Neural cell (in vitro differentiated cells): ENCODE data around the gene CEBPB. TPM values are rescaled to one million over a fixed set of nuclear protein-coding genes. Genes with fewer than 3 reads are reported as not detected.

ENCODE experiments used
- H2AFZ ChIP-seq: fragments of 200-600, 300-800 bp; sonication (generic), shearing (Covaris generic); 2 replicates; pipeline ENCODE4 v1.6.0; 2014; ENCODE audit warnings: low read depth, mild to moderate bottlenecking, antibody characterized with exemption, low read length, moderate library complexity
- H3F3A ChIP-seq: fragments of 200-600 bp; shearing (Covaris generic); 2 replicates; pipeline ENCODE4 v1.6.1; 2016; ENCODE audit warnings: mild to moderate bottlenecking, moderate library complexity, mixed read lengths, antibody characterized with exemption, low read length; ENCODE audit not compliant: insufficient read depth, poor library complexity, severe bottlenecking
- H3K27ac ChIP-seq: fragments of 200-600, 300-800 bp; sonication (generic), shearing (Covaris generic); 2 replicates; pipeline ENCODE4 v1.5.1; 2014; ENCODE audit warnings: mild to moderate bottlenecking, low read length, moderate library complexity
- H3K27me3 ChIP-seq: fragments of 300-800, 200-600 bp; sonication (generic), shearing (Covaris generic); 2 replicates; pipeline ENCODE4 v1.6.0; 2014; ENCODE audit warnings: mild to moderate bottlenecking, low read depth, low read length, moderate library complexity; ENCODE audit not compliant: insufficient read depth
- H3K36me3 ChIP-seq: fragments of 300-800, 200-600 bp; sonication (generic), shearing (Covaris generic); 2 replicates; pipeline ENCODE4 v1.5.1; 2014; ENCODE audit warnings: mild to moderate bottlenecking, antibody characterized with exemption, low read length, moderate library complexity; ENCODE audit not compliant: insufficient read depth
- H3K4me2 ChIP-seq: fragments of 300-800, 200-600 bp; sonication (generic), shearing (Covaris generic); 2 replicates; pipeline ENCODE4 v1.6.0; 2014; ENCODE audit warnings: mild to moderate bottlenecking, low read length
- H3K4me3 ChIP-seq: fragments of 300-800, 200-600 bp; sonication (generic), shearing (Covaris generic); 2 replicates; pipeline ENCODE4 v1.5.1; 2014; ENCODE audit warnings: mild to moderate bottlenecking, low read length, moderate library complexity
- H3K79me2 ChIP-seq: fragments of 200-600 bp; shearing (Covaris generic); replicated peaks from 2 replicates; pipeline ENCODE4 v1.6.0; 2014; ENCODE audit warnings: mild to moderate bottlenecking, low read length, moderate library complexity; ENCODE audit not compliant: insufficient read depth
- H3K9ac ChIP-seq: fragments of 300-800, 200-600 bp; sonication (generic), shearing (Covaris generic); 2 replicates; pipeline ENCODE4 v1.6.1; 2016; ENCODE audit warnings: mild to moderate bottlenecking, low read length, mixed read lengths
- H3K9me2 ChIP-seq: fragments of 200-600 bp; shearing (Covaris generic); 2 replicates; pipeline ENCODE4 v1.6.1; 2016; ENCODE audit warnings: mild to moderate bottlenecking, low read length, mixed read lengths; ENCODE audit not compliant: insufficient read depth
- H3K9me3 ChIP-seq: fragments of 200-600, 300-800 bp; sonication (generic), shearing (Covaris generic); 2 replicates; pipeline ENCODE4 v1.6.1; 2016; ENCODE audit warnings: mild to moderate bottlenecking, mixed run types, low read length, moderate library complexity, mixed read lengths
- H4K20me1 ChIP-seq: fragments of 200-600 bp; shearing (Covaris generic); 2 replicates; pipeline ENCODE4 v1.6.1; 2016; ENCODE audit warnings: mild to moderate bottlenecking, mixed run types; ENCODE audit not compliant: insufficient read depth
- CTCF ChIP-seq: fragments of 450-650 bp; IDR thresholded peaks from 2 replicates; pipeline ENCODE4 v1.5.1; 2014; ENCODE audit warnings: antibody characterized with exemption, mild to moderate bottlenecking, moderate library complexity; ENCODE audit not compliant: poor library complexity, severe bottlenecking
- EP300 ChIP-seq: fragments of 450-650 bp; conservative IDR thresholded peaks from 2 replicates; pipeline ENCODE4 v1.6.1; 2014; ENCODE audit warnings: antibody characterized with exemption, mild to moderate bottlenecking, moderate library complexity; ENCODE audit not compliant: poor library complexity, severe bottlenecking
- EZH2 ChIP-seq: fragments of 200-600, 300-800 bp; shearing (Covaris generic), sonication (generic); IDR thresholded peaks from 2 replicates; pipeline ENCODE4 v1.6.1; 2014; ENCODE audit warnings: antibody characterized with exemption, low read length, borderline replicate concordance, mild to moderate bottlenecking; ENCODE audit not compliant: insufficient read depth, poor library complexity, severe bottlenecking
- MXI1 ChIP-seq: fragments of 450-650 bp; conservative IDR thresholded peaks from 2 replicates; pipeline ENCODE4 v1.6.1; 2014; ENCODE audit warnings: antibody characterized with exemption, mild to moderate bottlenecking; ENCODE audit not compliant: poor library complexity, severe bottlenecking
- POLR2AphosphoS5 ChIP-seq: IDR thresholded peaks from 2 replicates; pipeline ENCODE4 v1.6.1; 2012
- RAD21 ChIP-seq: fragments of 450-650 bp; conservative IDR thresholded peaks from 2 replicates; pipeline ENCODE4 v1.6.1; 2014; ENCODE audit warnings: antibody characterized with exemption, mild to moderate bottlenecking, moderate library complexity
- REST ChIP-seq: IDR thresholded peaks from 2 replicates; pipeline ENCODE4 v1.6.1; 2012; ENCODE audit warnings: borderline replicate concordance
- SMC3 ChIP-seq: fragments of 450-650 bp; conservative IDR thresholded peaks from 2 replicates; pipeline ENCODE4 v1.6.1; 2014; ENCODE audit warnings: antibody characterized with exemption, mild to moderate bottlenecking, moderate library complexity; ENCODE audit not compliant: poor library complexity
- TAF1 ChIP-seq: IDR thresholded peaks from 2 replicates; pipeline ENCODE4 v1.6.1; 2012; ENCODE audit warnings: low read depth
- polyA plus RNA-seq: library from polyadenylated mRNA; depleted of rRNA; stranded (reverse); fragments of >200 nt; gene quantifications from 2 replicates; pipeline ENCODE4 v1.2.3, GENCODE V29; 2014

The CEBPB gene
- polyA plus RNA-seq, 1 donor from 2014 or later, result 0.59 TPM

GRCh38 chr20:50234288-50234687, 43.7 kb downstream of the CEBPB start:
- Histone ChIP-seq H3F3A (no peaks in the 10 kb centered on the region), H3K79me2 (no peaks in the 10 kb centered on the region)

DNA sequence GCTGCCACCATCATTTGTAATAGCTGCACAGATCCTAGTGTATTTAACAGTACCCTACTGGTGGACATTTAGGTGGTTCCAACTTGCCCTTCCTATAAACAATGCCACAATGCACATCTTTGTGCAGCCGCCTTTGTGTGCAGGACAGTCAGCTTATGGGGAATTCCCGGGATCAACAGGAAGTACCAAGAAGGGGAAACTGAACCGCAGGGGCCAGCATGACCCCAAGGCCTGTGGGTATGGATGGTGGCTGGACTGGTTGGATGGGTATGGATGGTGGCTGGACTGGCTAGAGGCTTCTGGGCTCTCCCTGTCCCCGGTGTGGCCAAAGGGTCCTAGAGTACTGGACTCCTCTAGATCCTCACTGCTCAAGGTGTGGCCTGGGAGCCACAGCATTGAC, 46.7 kb downstream of the CEBPB start:
- no peaks in the 10 kb centered on the region for H3K79me2 ChIP-seq
- H3K9me2 ChIP-seq, result no peaks in the 10 kb centered on the region
- no peaks in the 10 kb centered on the region for H4K20me1 ChIP-seq
- H3K27ac ChIP-seq, result no peak overlapping the region
- H3K9ac ChIP-seq, result no peak overlapping the region
- H3K4me3 ChIP-seq, result no peak overlapping the region
- no peaks in the 10 kb centered on the region for H3K9me3 ChIP-seq
- no peaks in the 10 kb centered on the region for H3K27me3 ChIP-seq
- H3K36me3 ChIP-seq, result no peaks in the 10 kb centered on the region
- no peaks in the 10 kb centered on the region for H3F3A ChIP-seq
- no peak overlapping the region for H2AFZ ChIP-seq
- TF ChIP-seq EZH2 (no peak), POLR2AphosphoS5 (no peak), EP300 (no peak), SMC3 (no peak), RAD21 (no peak)
- H3K4me2 ChIP-seq, result no peak overlapping the region

More at GRCh38 chr20:50234288-50234687, 43.7 kb downstream of the CEBPB start:
- Histone ChIP-seq H3K4me3 (no peak overlapping the region), H3K9me2 (no peaks in the 10 kb centered on the region), H3K9ac (no peak overlapping the region), H3K9me3 (no peaks in the 10 kb centered on the region), H3K36me3 (no peaks in the 10 kb centered on the region), H2AFZ (no peak overlapping the region), H4K20me1 (no peaks in the 10 kb centered on the region), H3K27me3 (no peaks in the 10 kb centered on the region), H3K4me2 (no peak overlapping the region), H3K27ac (no peak overlapping the region)
- TF ChIP-seq CTCF (no peak), RAD21 (no peak), POLR2AphosphoS5 (no peak)

GRCh38 chr20:50238081-50238800, 47.6 kb downstream of the CEBPB start:
- Histone ChIP-seq H3K4me2 (no peak overlapping the region), H3K9me2 (no peaks in the 10 kb centered on the region), H3F3A (no peaks in the 10 kb centered on the region), H3K36me3 (no peaks in the 10 kb centered on the region), H3K9me3 (no peaks in the 10 kb centered on the region), H3K27me3 (no peaks in the 10 kb centered on the region), H4K20me1 (no peaks in the 10 kb centered on the region), H3K79me2 (no peaks in the 10 kb centered on the region), H3K27ac (no peak overlapping the region), H3K9ac (no peak overlapping the region), H3K4me3 (no peak overlapping the region), H2AFZ (no peak overlapping the region)
- TF ChIP-seq REST (no peak), SMC3 (no peak), RAD21 (no peak), TAF1 (no peak), MXI1 (no peak), EP300 (no peak), EZH2 (no peak), CTCF (no peak), POLR2AphosphoS5 (no peak)
